Keratinocyte (primary cell): ENCODE measurements around the gene LARGE1.

Experiments
- CTCF ChIP-seq, 3 experiments: IDR thresholded peaks in 1 of 3; conservative IDR thresholded peaks in 1 of 3; optimal IDR thresholded peaks in 1 of 3; 2 replicates in 2 of 3; 3 replicates in 1 of 3; pipeline versions ENCODE3 to v1.5.1; 2011; ENCODE audit warnings: low read length in 3 of 3, mild to moderate bottlenecking in 3 of 3, moderate library complexity in 2 of 3, control low read depth in 1 of 3, inconsistent platforms in 1 of 3; ENCODE audit not compliant: insufficient read depth in 2 of 3; ENCODE audit errors: extremely low read depth in 1 of 3
- EZH2 ChIP-seq: IDR thresholded peaks from one replicate; pipeline ENCODE4 v1.6.1; 2012; ENCODE audit warnings: inconsistent platforms, mild to moderate bottlenecking, low read length, moderate library complexity

- TF ChIP-seq CTCF (optimal IDR thresholded peaks at IDR 0.05 in 1 of 3, IDR thresholded peaks at IDR 0.05 in 1 of 3, conservative IDR thresholded peaks at IDR 0.05 in 1 of 3; ENCODE audit: extremely low read depth in 1 of 3, insufficient read depth in 2 of 3, low read length in 3 of 3) (no peak), EZH2 (no peak)
These were observed 569.3 kb downstream of the LARGE1 start for GRCh38 chr22:33350961-33351360.
